Omental fat pad (tissue), 4 donors: ENCODE measurements around the gene ZNF236. TPM values are rescaled to one million over a fixed set of nuclear protein-coding genes. Genes with fewer than 3 reads are reported as not detected.
"Not testable (repeated sequence)": the region's sequence is repeated elsewhere in the genome, so short reads cannot be mapped to it uniquely, and the experiment has no call there.

Experiments used
- ATAC-seq: fragments of 150-250 bp; one replicate; pipeline ENCODE4 v1.9.1; 2016; ENCODE audit warnings: mild to moderate bottlenecking, moderate library complexity; ENCODE audit not compliant: low FRiP score
- DNase-seq: peaks from one replicate; pipeline ENCODE4 v3.0.0-alpha.2; 2019; ENCODE audit warnings: low spot score
- total RNA-seq, 4 donors: library from RNA; depleted of rRNA; stranded (reverse); fragments of >200 nt; gene quantifications; one replicate each; pipeline ENCODE4 v1.1.0, GENCODE V29; 2016
- TF ChIP-seq, protein P1 (sequence below), 3 donors: fragments of 450-650 bp; IDR thresholded peaks; one replicate each; pipeline ENCODE4 v1.5.1; 2016 to 2017; ENCODE audit warnings: antibody characterized with exemption in 3 of 3, mild to moderate bottlenecking in 3 of 3, moderate library complexity in 2 of 3

ZNF236 gene
- total RNA-seq, 4 donors from 2014 or later: 14.3 to 18.0 (median 17.0) TPM

DNA sequence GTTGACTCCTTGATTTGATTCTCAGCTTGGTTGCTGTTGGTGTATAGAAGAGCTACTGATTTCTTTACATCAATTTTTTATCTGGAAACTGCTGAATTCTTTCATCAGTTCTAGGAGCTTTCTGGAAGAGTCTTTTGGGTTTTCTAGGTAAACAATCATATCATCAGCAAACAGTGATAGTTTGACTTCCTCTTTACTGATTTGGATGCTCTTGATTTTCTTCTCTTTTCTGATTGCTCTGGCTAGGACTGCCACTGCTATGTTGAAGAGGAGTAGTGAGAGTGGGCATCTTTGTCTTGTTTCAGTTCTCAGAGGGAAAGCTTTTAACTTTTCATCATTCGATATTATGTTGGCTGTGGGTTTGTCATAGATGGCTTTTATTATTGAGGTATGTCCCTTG lies 140.5 kb downstream of the ZNF236 start:
- TF ChIP-seq, protein P1, sequence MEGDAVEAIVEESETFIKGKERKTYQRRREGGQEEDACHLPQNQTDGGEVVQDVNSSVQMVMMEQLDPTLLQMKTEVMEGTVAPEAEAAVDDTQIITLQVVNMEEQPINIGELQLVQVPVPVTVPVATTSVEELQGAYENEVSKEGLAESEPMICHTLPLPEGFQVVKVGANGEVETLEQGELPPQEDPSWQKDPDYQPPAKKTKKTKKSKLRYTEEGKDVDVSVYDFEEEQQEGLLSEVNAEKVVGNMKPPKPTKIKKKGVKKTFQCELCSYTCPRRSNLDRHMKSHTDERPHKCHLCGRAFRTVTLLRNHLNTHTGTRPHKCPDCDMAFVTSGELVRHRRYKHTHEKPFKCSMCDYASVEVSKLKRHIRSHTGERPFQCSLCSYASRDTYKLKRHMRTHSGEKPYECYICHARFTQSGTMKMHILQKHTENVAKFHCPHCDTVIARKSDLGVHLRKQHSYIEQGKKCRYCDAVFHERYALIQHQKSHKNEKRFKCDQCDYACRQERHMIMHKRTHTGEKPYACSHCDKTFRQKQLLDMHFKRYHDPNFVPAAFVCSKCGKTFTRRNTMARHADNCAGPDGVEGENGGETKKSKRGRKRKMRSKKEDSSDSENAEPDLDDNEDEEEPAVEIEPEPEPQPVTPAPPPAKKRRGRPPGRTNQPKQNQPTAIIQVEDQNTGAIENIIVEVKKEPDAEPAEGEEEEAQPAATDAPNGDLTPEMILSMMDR (IDR thresholded peaks at IDR 0.05): no peak
- ATAC-seq (no peak), DNase-seq (no peak)

DNA sequence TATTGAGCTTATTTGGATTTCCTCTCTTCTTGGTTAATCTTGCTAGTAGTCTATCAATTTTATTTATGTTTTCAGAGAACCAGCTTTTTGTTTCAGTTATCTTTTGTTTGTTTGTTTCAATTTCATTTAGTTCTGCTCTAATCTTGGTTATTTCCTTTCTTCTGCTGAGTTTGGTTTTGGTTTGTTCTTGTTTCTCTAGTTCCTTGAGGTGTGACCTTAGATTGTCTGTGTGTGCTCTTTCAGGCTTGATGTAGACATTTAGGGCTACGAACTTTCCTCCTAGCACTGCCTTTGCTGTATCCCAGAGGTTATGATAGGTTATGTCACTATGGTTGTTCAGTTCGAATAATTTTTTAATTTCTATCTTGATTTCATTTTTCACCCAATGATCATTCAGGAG lies 141.6 kb downstream of the ZNF236 start:
- DNase-seq (no peak), ATAC-seq (no peak)
- TF ChIP-seq, protein P1 (IDR thresholded peaks at IDR 0.05): no peak

DNA sequence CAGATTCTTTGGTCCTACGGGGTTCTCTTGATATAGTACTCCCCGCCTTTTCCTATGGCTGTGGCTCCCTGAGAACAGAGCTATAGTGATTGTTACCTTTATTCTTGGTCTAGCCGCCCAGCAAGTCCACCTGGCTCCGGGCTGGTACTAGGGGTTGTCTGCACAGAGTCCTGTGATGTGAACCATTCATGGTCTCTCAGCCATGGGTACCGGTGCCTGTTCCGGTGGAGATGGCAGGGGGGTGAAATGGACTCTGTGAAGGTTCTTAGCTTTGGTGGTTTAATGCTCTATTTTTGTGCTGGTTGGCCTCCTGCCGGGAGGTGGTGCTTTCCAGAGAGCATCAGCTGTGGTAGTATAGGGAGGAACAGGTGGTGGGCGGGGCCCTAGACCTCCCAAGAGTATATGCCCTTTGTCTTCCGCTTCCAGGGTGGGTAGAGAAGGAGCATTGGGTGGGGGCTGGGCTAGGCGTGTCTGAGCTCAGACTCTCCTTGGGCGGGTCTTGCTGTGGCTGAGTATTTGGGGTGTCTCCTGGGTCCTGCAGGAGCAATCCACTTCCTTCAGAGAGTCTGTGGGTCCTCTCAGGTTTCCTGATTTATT lies 143.3 kb downstream of the ZNF236 start:
- not testable (repeated sequence) for ATAC-seq, DNase-seq

DNA sequence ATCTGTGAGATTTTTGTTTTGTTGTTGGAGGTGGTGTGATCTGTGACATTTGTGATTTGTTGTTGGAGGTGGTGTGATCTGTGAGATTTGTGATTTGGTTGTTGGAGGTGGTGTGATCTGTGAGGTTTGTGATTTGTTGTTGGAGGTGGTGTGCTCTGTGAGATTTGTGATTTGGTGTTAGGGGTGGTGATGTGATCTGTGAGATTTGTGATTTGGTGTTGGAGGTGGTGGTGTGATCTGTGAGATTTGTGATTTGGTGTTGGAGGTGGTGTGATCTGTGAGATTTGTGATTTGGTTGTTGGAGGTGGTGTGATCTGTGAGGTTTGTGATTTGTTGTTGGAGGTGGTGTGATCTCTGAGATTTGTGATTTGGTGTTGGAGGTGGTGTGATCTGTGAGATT lies 144.9 kb downstream of the ZNF236 start:
- DNase-seq, ATAC-seq: not testable (repeated sequence)

DNA sequence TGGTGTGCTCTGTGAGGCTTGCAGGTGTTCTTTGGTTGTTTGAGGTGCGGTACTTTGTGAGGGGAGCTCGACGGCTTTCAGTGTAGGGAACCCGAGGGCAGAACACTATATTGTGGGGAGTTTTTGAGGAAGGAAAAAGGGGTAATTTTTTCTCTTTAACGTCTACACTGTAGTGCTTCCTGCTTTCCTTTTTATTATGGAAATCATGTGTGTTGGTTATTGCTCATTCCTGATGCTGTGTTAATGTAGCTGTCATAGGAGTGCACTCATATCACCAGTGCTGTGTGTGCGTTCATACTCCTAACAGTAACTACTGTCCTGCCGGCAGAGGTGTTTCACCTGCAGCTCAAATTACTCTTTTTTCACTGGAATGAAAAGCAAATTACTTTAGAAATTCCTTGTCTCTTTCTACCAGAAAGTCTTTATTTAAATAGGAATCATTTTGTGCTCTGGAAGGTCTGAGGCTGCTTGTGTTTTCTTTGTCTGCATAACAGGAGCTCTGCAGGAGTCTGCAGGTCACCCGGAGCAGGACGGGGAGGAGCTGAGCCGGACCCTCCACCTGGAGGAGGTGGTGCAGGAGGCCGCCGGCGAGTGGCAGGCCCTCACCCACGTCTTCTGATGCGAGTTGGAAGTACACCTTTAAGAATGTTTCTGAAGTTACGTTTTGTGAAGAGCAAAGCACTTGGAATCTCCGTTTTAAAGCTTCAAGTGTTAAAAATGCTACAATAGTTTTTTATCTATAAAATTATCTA lies 145.5 kb downstream of the ZNF236 start:
- TF ChIP-seq, protein P1 (IDR thresholded peaks at IDR 0.05): no peak
- ATAC-seq (no peak), DNase-seq (no peak)

DNA sequence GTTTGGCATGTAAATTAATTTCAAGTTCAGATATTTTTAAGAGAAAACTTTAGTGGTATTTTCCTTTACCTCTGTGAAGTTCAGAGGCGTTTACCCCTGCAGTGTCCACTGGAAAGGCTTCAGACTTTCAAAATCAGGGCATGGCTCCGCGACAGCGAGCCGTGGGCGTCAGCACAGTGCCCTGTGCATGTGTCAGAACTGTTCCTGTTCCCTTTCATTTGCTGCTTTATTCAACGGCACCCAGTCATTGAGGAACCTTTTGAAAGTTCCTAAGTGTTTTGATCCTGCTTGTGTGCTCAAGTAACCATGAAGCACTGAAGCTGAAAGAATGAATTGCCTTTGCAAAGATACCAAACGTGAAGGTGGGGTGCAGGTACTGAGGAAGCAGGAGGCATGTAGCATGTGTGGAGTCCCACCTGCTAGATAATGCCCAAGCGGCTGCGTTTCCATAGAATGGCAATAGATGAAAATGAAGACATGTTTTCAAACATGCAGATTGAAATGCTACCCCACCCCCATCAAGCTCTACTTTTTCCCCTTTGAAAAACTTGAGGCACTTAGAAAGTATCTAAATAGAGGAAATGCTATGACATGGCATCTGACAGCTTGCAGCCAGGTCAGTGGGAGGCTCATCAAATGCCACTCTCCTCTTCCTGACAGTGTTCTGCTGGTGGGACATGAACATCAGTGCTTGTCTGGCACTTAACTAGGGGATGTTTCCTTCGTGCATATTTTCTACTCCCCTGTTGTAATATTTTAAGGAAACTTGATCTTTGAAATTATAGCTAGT lies 148.6 kb downstream of the ZNF236 start:
- DNase-seq: no peak
- TF ChIP-seq, protein P1 (IDR thresholded peaks at IDR 0.05): no peak
- no peak for ATAC-seq

DNA sequence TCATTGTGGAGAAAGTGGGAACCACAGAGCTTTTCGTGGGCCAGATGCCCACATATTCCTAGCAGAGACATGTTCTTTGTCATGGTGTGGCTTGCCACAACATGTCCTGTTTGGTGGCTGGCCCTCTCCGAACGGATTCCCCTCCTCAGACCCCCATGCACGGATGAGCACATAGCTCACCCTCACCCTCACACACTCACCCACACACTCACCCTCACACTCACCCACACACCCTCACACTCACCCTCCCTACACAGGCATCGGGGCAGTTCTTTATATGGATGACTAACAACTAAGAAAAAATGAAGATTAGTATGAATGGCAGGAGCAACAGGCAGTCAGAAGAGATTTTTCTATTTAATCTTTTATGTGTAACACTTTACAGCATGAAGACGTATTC lies 149.9 kb downstream of the ZNF236 start:
- ATAC-seq (no peak), DNase-seq (no peak)
- TF ChIP-seq, protein P1 (IDR thresholded peaks at IDR 0.05): no peak
